ENCODE results near the gene RBFA.

Gene RBFA

DNA sequence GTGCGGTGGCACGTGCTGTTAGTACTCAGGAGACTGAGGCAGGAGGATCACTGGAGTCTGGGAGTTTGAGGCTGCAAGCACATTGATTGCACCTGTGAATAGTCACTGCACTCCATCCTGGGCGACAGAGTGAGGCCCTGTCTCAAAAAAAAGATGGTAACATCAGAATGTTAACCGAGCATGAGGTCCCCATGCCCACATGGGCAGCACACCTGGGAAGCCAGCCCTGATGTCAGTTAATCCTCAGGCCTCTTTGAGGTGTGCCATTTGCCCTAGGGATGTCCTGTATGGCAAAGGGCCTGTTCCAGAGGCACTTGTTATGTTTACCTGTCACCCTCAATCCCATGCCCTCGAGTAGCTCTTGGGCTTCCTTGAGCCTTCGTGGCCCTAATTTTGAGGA lies 16.6 kb downstream of the RBFA start:
- no peak overlapping the region for H3K27ac ChIP-seq (ENCODE audit: low read depth, low read length)
- H3F3A ChIP-seq (ENCODE audit: control insufficient read depth, insufficient read depth) = no peaks in the 10 kb centered on the region
- H3K4me2 ChIP-seq (ENCODE audit: low read length) = no peak overlapping the region
- TF ChIP-seq EZH2phosphoT487 (IDR thresholded peaks at IDR 0.05; ENCODE audit: borderline replicate concordance, low read length) = no peak
- TF ChIP-seq, protein P1, sequence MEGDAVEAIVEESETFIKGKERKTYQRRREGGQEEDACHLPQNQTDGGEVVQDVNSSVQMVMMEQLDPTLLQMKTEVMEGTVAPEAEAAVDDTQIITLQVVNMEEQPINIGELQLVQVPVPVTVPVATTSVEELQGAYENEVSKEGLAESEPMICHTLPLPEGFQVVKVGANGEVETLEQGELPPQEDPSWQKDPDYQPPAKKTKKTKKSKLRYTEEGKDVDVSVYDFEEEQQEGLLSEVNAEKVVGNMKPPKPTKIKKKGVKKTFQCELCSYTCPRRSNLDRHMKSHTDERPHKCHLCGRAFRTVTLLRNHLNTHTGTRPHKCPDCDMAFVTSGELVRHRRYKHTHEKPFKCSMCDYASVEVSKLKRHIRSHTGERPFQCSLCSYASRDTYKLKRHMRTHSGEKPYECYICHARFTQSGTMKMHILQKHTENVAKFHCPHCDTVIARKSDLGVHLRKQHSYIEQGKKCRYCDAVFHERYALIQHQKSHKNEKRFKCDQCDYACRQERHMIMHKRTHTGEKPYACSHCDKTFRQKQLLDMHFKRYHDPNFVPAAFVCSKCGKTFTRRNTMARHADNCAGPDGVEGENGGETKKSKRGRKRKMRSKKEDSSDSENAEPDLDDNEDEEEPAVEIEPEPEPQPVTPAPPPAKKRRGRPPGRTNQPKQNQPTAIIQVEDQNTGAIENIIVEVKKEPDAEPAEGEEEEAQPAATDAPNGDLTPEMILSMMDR (IDR thresholded peaks at IDR 0.05; ENCODE audit: low read depth, low read length, poor library complexity, severe bottlenecking) = no peak
- peaks cover 47% of the 10 kb centered on the region for H3K36me3 ChIP-seq (ENCODE audit: control insufficient read depth, low read length)
- peaks cover 16% of the 10 kb centered on the region; the same call in 1 of the 2 replicates for H3K9me3 ChIP-seq (ENCODE audit: control insufficient read depth, insufficient read depth, low read length)
- no peaks in the 10 kb centered on the region for H4K20me1 ChIP-seq (ENCODE audit: control insufficient read depth, insufficient read depth, low read depth, low read length)
- H3K27me3 ChIP-seq (ENCODE audit: control insufficient read depth, low read length) = no peaks in the 10 kb centered on the region
- H3K9me2 ChIP-seq (replicated peaks; ENCODE audit: control insufficient read depth, low read length) = no peaks in the 10 kb centered on the region
- H3K4me3 ChIP-seq (ENCODE audit: low read length) = no peak overlapping the region
- H3K4me1 ChIP-seq (ENCODE audit: control insufficient read depth, low read length) = no peaks in the 10 kb centered on the region
- no peaks in the 10 kb centered on the region for H3K79me2 ChIP-seq (ENCODE audit: control insufficient read depth, low read length)

DNA sequence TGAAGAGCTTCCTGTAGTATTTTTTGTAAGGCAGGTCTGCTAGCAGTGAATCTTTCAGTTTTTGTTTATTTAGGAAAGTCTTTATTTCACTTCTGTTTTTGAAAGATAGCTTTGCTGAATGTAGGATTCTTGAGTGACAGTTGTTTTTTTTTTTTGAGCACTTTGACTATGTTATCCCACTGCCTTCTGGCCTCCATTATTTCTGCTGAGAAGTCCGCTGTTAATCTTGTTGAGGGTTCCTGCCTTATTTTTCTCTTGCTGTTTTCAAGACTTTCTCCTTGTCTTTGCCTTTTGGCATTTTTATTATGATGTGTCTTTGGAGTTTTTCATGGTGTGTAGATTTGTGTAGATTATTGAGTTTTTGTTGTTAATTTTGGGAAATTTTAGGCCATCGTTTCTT lies 21.9 kb downstream of the RBFA start:
- Histone ChIP-seq H3K36me3 (ENCODE audit: control insufficient read depth, low read length) (peaks cover 4% of the 10 kb centered on the region; the same call in 1 of the 2 replicates), H3K4me1 (ENCODE audit: control insufficient read depth, low read length) (no peaks in the 10 kb centered on the region), H3F3A (ENCODE audit: control insufficient read depth, insufficient read depth) (no peaks in the 10 kb centered on the region), H4K20me1 (ENCODE audit: control insufficient read depth, insufficient read depth, low read depth, low read length) (no peaks in the 10 kb centered on the region), H3K4me2 (ENCODE audit: low read length) (no peak overlapping the region), H3K27ac (ENCODE audit: low read depth, low read length) (no peak overlapping the region), H3K9me2 (replicated peaks; ENCODE audit: control insufficient read depth, low read length) (no peaks in the 10 kb centered on the region), H3K27me3 (ENCODE audit: control insufficient read depth, low read length) (no peaks in the 10 kb centered on the region), H3K79me2 (ENCODE audit: control insufficient read depth, low read length) (no peaks in the 10 kb centered on the region), H3K9me3 (ENCODE audit: control insufficient read depth, insufficient read depth, low read length) (peaks cover 33% of the 10 kb centered on the region), H3K4me3 (ENCODE audit: low read length) (no peak overlapping the region)
- TF ChIP-seq EZH2phosphoT487 (IDR thresholded peaks at IDR 0.05; ENCODE audit: borderline replicate concordance, low read length) = no peak
- TF ChIP-seq, protein P1 (IDR thresholded peaks at IDR 0.05; ENCODE audit: low read depth, low read length, poor library complexity, severe bottlenecking) = no peak

DNA sequence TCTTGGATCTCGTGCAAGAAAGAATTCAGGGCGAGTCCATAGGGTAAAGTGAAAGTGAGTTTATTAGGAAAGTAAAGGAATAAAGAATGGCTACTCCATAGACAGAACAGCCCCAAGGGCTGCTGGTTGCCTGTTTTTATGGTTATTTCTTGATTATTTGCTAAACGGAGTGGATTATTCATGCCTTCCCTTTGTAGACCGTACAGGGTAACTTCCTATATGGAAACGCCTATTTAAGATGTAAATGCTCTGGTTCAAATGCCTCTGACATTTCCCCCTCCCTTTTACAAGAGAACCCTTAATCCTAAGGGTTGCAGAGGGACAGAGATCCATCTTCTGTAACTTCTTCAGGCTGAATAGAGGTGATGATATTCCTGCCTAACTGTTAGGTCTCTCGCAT lies 25.7 kb downstream of the RBFA start:
- TF ChIP-seq, protein P1 (IDR thresholded peaks at IDR 0.05; ENCODE audit: low read depth, low read length, poor library complexity, severe bottlenecking) = no peak
- no peak for TF ChIP-seq EZH2phosphoT487 (IDR thresholded peaks at IDR 0.05; ENCODE audit: borderline replicate concordance, low read length)
- peaks cover 29% of the 10 kb centered on the region for H3K9me3 ChIP-seq (ENCODE audit: control insufficient read depth, insufficient read depth, low read length)
- no peaks in the 10 kb centered on the region for H3K27me3 ChIP-seq (ENCODE audit: control insufficient read depth, low read length)
- H3K4me2 ChIP-seq (ENCODE audit: low read length) = no peak overlapping the region
- no peaks in the 10 kb centered on the region for H3F3A ChIP-seq (ENCODE audit: control insufficient read depth, insufficient read depth)
- no peaks in the 10 kb centered on the region for H3K9me2 ChIP-seq (replicated peaks; ENCODE audit: control insufficient read depth, low read length)
- H4K20me1 ChIP-seq (ENCODE audit: control insufficient read depth, insufficient read depth, low read depth, low read length) = no peaks in the 10 kb centered on the region
- H3K36me3 ChIP-seq (ENCODE audit: control insufficient read depth, low read length) = no peaks in the 10 kb centered on the region
- H3K27ac ChIP-seq (ENCODE audit: low read depth, low read length) = no peak overlapping the region
- no peaks in the 10 kb centered on the region for H3K4me1 ChIP-seq (ENCODE audit: control insufficient read depth, low read length)
- H3K79me2 ChIP-seq (ENCODE audit: control insufficient read depth, low read length) = no peaks in the 10 kb centered on the region
- H3K4me3 ChIP-seq (ENCODE audit: low read length) = no peak overlapping the region

Measured in DOHH2 (cell line).